Thyroid gland (tissue), 4 donors: ENCODE results near the gene PCNT.

Experiments
- CTCF ChIP-seq, 6 experiments: fragments of 200-600 bp in 3 of 6; fragments of 450-650 bp in 3 of 6; sonication (generic) in 3 of 6; IDR thresholded peaks; one replicate each; pipeline ENCODE4 v1.5.1; 2016 to 2019; ENCODE audit warnings: antibody characterized with exemption in 6 of 6, mild to moderate bottlenecking in 2 of 6, inconsistent platforms in 1 of 6, moderate library complexity in 1 of 6
- POLR2A ChIP-seq, 2 donors: fragments of 450-650 bp; IDR thresholded peaks; one replicate each; pipeline ENCODE4 v1.6.1; 2017; ENCODE audit warnings: antibody characterized with exemption in 2 of 2, mild to moderate bottlenecking in 2 of 2, moderate library complexity in 1 of 2

DNA sequence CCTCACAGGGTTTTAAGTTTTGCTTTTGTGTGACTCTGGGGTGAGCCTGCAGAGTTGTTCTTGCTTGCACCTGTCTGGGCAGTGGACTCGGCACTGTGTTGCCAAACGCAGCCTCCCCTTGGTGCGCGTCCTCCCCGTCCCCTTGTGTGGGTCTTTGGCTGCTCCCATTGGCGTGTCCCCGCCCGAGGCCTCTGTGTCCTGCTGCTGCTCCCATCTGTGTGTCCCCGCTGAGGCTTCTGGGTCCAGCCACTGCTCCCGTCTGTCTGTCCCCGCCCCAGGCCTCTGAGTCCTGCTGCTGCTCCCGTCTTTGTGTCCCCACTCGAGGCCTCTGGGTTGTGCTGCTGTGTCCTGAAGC lies 62.8 kb downstream of the PCNT start:
- no peak for TF ChIP-seq POLR2A (IDR thresholded peaks at IDR 0.05)
- no peak for TF ChIP-seq CTCF (IDR thresholded peaks at IDR 0.05)
